Measurements from ENCODE around the gene P2RX2. TPM values are rescaled to one million over a fixed set of nuclear protein-coding genes. Genes with fewer than 3 reads are reported as not detected.

The P2RX2 gene
- polyA plus RNA-seq, 2 donors, result 1.4 to 2.2 TPM

- 93 to 99% methylated on average over 6 of the region's 6 CpGs for WGBS, 2 donors
- H3K27me3 ChIP-seq (ENCODE audit: control insufficient read depth in 1 of 2, insufficient read depth in 2 of 2, low read length in 2 of 2), result no peaks in the 10 kb centered on the region
- no peak overlapping the region for H3K4me3 ChIP-seq (ENCODE audit: low read depth in 1 of 2, low read length in 2 of 2)
- H3K9me3 ChIP-seq (ENCODE audit: control insufficient read depth in 2 of 2, insufficient read depth in 1 of 2, low read depth in 1 of 2, low read length in 1 of 2), result no peaks in the 10 kb centered on the region
- no peak overlapping the region for H3K27ac ChIP-seq (ENCODE audit: low read depth in 2 of 2, low read length in 1 of 2)
- peaks cover 18 to 58% of the 10 kb centered on the region in 2 donors for H3K36me3 ChIP-seq (ENCODE audit: control insufficient read depth in 2 of 2, insufficient read depth in 2 of 2, low read length in 1 of 2)
- H3K4me1 ChIP-seq (ENCODE audit: control insufficient read depth in 2 of 2, insufficient read depth in 2 of 2, low read length in 1 of 2), result no peaks in the 10 kb centered on the region
Observed at GRCh38 chr12:132665794-132666193, 47.2 kb downstream of the P2RX2 start.

DNA sequence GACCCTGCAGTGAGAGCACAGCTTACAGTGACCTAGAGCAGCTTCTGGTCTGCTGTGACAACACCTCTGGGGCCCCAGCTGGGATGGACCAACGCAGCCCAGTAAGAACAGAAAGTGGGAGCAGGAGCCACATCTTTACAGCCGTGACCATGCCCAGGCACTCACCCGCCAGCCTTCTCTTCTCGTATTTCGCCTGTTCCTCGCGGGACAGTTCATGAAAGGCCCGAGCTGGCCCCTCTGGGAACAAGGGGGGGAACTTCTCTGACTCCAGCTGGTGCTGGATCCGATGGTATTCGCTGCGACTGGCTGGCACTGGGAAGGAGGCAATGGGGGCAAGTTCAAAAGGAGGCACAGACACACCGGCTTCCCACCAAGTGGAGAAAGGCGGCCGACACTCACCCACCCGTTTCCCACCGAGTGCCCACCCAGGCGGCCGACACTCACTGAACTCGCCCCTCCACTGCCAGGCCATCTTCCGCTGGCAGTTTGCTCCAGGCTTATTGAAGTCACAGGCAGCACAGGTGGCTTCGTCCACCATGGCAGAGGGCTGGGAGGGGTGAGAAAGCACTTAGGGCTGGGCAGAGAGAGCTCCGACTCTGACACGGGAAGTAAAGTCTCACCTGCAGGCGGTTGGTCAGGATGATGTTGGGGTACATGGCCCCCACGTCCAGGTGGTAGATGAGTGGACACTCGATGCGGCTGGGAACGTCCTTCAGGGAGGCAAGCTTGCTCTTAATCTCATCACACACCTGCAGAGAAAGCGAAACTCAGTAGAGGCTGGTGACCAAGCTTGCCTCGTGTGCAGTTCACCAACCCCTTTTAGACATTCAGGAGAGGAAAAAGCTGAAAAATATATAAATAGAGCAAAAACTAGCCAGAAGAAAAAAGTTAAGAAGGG, 49.9 kb downstream of the P2RX2 start:
- no peaks in the 10 kb centered on the region for H3K27me3 ChIP-seq (ENCODE audit: control insufficient read depth in 1 of 2, insufficient read depth in 2 of 2, low read length in 2 of 2)
- H3K4me3 ChIP-seq (ENCODE audit: low read depth in 1 of 2, low read length in 2 of 2), result no peak overlapping the region
- H3K36me3 ChIP-seq (ENCODE audit: control insufficient read depth in 2 of 2, insufficient read depth in 2 of 2, low read length in 1 of 2), result peaks cover 14 to 60% of the 10 kb centered on the region in 2 donors
- no peaks in the 10 kb centered on the region for H3K9me3 ChIP-seq (ENCODE audit: control insufficient read depth in 2 of 2, insufficient read depth in 1 of 2, low read depth in 1 of 2, low read length in 1 of 2)
- 95 to 96% methylated on average over 30 of the region's 30 CpGs for WGBS, 2 donors
- H3K4me1 ChIP-seq (ENCODE audit: control insufficient read depth in 2 of 2, insufficient read depth in 2 of 2, low read length in 1 of 2), result no peaks in the 10 kb centered on the region
- H3K27ac ChIP-seq (ENCODE audit: low read depth in 2 of 2, low read length in 1 of 2), result no peak overlapping the region

DNA sequence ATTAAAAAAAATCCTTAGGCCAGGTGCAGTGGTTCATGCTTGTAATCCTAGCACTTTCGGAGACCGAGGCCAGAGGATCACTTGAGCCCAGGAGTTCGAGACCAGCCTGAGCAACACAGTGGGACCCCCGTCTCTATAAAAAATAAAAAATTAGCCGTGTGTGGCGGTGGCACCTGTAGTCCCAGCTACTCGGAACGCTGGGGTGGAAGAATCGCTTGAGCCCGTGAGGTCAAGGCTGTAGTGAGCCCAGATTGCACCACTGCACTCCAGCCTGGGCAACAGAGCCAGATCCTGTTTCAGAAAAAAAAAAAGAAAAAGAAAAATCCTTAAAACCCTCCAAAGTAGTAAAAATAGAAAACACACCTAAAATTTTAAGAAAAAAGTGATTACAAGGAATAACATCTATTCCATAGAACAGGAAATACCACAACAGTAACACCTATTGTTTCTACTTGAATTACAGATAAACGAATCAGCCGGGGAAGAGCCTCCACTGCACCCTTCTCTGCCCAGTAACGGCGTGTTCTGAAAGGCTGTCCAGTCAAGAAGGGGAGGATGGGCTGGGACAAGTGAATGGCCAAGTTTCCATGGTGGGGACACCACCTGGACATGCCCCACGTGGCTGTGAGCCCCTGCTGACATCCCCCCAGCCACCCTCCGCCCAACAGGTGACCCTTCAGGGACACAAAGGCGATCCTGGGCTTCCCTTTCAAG, 50.7 kb downstream of the P2RX2 start:
- 91 to 93% methylated on average over 17 of the region's 17 CpGs for WGBS, 2 donors
- no peaks in the 10 kb centered on the region for H3K4me1 ChIP-seq (ENCODE audit: control insufficient read depth in 2 of 2, insufficient read depth in 2 of 2, low read length in 1 of 2)
- H3K27me3 ChIP-seq (ENCODE audit: control insufficient read depth in 1 of 2, insufficient read depth in 2 of 2, low read length in 2 of 2), result no peaks in the 10 kb centered on the region
- no peak overlapping the region for H3K4me3 ChIP-seq (ENCODE audit: low read depth in 1 of 2, low read length in 2 of 2)
- H3K9me3 ChIP-seq (ENCODE audit: control insufficient read depth in 2 of 2, insufficient read depth in 1 of 2, low read depth in 1 of 2, low read length in 1 of 2), result no peaks in the 10 kb centered on the region
- H3K36me3 ChIP-seq (ENCODE audit: control insufficient read depth in 2 of 2, insufficient read depth in 2 of 2, low read length in 1 of 2), result peaks cover 14 to 55% of the 10 kb centered on the region in 2 donors
- no peak overlapping the region for H3K27ac ChIP-seq (ENCODE audit: low read depth in 2 of 2, low read length in 1 of 2)

Other genes with a start within 250 kb of the P2RX2 start
- 10 to 100 TPM; 15.6 to 17.9 TPM for gene FBRSL1, start 128.6 kb upstream of the P2RX2 start, polyA plus RNA-seq
- under 1 TPM in 1 of 2 donors, not detected in 1; 0.22 TPM for gene LRCOL1, start 8.2 kb upstream of the P2RX2 start, polyA plus RNA-seq
- gene POLE, start 68.6 kb downstream of the P2RX2 start, polyA plus RNA-seq, result 10 to 100 TPM; 16.7 to 41.2 TPM
- 10 to 100 TPM in 1 of 2 donors, 1 to 10 TPM in 1; 5.1 to 15.7 TPM for gene PXMP2, start 68.8 kb downstream of the P2RX2 start, polyA plus RNA-seq
- gene PGAM5, start 92.1 kb downstream of the P2RX2 start, polyA plus RNA-seq, result 10 to 100 TPM; 19.1 to 20.5 TPM
- 10 to 100 TPM; 36.5 to 41.0 TPM for gene ANKLE2, start 143.1 kb downstream of the P2RX2 start, polyA plus RNA-seq
- 10 to 100 TPM; 10.6 to 18.1 TPM for gene GOLGA3, start 210.1 kb downstream of the P2RX2 start, polyA plus RNA-seq